Stimulated activated CD8-positive, alpha-beta memory T cell treated with anti-CD3 and anti-CD28 coated beads, Interleukin-7, amount 100 ng/mL, for 4 hours (primary cell): Measurements from ENCODE around the gene SDK2.
"Not testable (repeated sequence)": the region's sequence is repeated elsewhere in the genome, so short reads cannot be mapped to it uniquely, and the experiment has no call there.

ENCODE experiments used
- DNase-seq, 2 donors: peaks; one replicate each; pipeline ENCODE4 v3.0.0-alpha.2; 2020; ENCODE audit warnings: low read depth in 2 of 2

SDK2 gene

DNA sequence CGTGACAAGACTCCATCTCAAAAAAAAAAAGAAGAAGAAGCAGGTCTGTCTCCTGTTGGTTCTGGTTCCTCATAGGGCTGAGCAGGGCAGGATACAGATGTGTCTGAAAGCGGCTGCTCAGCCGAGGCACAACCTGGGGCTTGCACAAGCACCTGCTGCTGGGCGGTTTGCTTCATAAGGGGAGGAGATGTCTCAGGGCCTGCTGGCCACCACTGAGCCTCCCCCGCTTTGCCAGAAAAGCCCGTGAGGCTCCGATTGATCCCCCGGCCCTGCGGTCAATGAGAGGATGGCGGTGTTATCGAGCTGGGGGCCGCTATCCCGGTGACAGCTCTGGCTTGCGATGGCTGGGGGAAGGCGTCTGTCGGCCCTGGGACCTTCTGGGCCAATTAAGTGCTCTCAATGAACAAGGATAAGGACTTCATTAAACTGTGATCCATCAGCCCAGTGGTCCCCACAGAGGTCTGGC lies 162.0 kb downstream of the SDK2 start:
- DNase-seq: no peak

DNA sequence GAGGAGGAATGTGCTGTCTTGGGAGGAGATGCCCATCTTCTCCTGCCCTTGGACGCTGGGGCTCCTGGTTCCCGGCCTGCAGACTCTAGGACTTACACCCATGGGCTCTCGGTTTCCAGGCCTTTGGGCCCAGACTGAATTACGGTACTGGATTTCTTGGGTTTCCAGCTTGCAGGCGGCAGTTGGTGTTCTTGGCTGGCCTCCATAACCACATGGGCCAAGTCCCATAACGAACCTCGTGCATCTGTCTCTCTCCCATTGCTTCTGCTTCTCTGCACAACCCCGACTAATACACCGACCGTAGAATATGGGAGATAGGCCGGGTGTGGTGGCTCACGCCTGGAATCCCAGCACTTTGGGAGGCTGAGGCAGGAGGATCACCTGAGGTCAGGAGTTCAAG lies 162.6 kb downstream of the SDK2 start:
- no peak for DNase-seq

DNA sequence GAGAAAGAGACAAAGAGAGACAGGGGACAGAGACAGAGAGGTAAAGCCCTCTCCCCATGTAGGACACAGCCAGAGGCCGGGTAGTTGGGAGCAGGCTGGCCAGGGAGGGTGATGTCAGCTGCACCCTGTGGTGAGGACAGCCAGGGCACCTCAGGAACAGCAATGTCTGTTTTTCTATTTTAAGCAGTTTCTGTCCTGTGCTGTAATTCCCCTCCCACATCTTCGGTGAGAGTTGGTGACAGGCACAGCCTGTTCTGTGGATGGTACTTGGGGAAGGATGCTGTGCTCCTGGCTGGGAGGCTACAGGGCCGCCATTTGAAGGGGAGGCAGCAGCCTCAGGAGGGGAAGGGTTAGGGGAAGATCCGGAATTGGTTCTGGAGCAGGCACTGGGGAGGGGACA lies 163.5 kb downstream of the SDK2 start:
- no peak for DNase-seq

DNA sequence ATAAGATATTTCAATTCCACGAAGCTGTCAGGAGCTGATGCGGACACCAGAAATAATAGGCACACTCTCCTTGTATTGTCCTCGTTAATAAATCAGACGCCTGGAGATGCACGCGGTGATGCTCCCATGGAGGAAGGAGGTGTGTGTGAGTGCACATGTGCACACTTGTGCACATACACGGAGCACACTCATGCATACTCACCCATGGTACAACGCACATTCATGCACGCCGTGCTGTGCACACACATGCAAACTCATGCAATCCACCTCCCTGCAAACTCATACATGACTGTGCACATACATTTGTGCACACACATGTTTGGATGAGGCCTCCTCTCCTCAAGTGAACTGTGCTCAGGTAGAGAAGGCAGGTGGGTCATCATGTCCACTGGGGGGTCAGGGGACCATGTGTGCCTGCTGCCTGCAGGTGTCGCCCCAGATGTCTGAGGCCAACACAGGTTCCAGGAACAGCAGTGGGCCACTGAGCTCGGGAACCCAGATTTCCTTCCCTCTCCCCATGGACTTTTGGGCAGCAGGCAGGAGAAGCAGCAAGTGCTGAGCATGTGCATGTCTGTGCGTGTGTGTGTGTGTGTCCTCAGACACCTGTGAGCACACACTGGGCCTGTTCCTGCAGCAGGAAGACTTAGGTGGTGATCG lies 165.3 kb downstream of the SDK2 start:
- no peak for DNase-seq

DNA sequence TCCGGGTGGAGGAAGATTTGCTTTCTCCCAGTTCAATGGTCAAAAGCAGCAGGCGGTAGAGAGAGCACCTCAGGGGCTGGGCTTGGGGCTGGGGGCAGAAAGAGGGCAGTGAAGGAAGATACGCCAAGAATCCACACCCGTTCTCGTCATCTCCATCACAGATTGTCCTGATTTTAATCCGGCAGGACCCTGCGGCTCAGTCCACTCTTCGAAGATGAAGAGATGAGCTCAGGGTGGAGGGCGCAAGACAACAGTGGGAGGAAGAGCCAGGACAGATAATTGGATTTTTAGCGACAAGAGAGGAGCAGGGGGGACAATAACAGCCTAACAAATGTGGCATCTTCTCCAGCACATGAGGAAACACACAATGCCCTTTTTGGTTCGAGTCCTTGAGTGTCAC lies 165.9 kb downstream of the SDK2 start:
- DNase-seq: no peak

DNA sequence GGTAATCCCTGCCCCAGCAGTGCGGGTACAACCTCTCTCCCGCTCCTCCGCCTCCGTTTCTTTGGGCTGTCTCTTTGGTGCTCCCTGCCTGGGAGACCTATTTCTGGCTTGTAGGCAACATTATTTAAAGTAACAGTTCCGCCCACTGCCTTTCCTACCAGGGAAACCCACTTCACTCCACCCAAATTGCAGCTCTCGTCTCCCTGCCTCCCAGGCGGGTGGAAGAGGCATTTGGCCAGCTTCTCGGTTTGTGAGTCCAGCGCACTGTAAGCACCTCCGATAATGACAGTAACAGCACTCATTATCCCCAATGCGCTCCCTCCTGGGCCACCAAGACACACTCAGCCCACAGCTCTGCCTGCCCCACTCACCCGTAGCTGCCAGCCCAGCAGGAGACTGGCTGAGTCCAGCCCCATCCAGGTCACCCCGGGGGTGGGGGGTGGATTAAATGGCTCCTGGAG lies 167.3 kb downstream of the SDK2 start:
- no peak for DNase-seq

DNA sequence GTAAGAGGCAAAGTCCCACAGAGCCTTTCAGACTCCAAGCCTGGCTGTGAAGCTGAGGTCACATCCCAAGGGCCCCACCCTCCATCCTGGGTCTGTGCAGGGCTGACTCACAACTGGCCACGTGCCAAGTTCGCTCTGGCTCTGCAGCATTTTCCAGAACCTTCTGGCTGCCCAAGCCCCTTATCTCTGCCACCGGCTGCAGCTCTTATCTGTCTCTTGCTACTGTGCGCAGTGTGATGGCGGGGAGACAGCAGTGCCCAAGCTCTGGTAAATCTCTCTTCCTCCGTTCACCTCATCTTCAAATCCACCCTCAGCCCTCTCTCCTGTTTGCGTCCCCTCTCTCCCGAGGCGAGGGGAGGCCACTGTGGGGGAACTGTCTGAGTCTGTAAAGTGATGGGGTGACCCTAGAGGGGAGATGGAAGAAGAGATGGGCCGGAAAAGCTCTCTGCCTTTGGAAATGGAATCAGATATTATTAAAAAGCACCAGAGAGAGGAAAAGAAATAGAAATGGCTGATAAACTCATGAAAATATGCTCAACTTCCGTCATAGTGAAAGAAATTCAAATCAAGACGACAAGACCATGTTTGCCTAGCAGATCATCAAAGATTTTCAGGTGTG lies 169.8 kb downstream of the SDK2 start:
- DNase-seq: no peak

DNA sequence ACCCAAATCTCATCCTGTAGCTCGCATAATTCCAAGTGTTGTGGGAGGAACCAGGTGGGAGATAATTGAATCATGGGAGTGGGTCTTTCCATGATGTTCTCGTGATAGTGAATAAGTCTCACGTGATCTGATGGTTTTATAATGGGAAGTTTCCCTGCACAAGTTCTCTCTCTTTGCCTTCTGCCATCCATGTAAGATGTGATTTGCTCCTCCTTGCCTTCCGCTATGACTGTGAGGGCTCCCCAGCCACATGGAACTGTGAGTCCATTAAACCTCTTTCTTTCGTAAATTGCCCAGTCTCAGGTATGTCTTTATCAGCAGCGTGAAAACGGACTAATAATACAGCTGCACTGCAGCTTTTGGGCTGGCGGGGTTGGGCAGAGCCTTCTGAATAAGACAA lies 171.5 kb downstream of the SDK2 start:
- not testable (repeated sequence) for DNase-seq

DNA sequence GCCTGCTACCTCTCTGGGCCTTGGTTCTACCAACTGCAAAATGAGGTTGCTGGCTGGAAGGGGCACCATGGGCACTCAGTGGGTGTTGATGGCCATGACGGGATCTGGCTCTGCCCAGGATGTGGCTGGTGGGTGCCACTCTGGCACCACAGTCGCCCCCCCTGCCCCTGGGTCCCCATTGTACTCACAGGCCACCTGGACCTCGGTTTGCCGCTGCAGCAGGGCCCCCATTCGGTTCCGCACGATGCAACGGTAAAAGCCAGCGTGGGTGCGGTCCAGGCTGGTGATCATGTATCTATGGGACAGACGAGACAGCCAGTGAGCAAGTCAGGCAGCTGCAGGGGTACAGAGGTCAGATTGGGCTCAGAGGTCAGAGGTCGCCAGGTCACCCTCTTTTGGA lies 172.3 kb downstream of the SDK2 start:
- no peak for DNase-seq

DNA sequence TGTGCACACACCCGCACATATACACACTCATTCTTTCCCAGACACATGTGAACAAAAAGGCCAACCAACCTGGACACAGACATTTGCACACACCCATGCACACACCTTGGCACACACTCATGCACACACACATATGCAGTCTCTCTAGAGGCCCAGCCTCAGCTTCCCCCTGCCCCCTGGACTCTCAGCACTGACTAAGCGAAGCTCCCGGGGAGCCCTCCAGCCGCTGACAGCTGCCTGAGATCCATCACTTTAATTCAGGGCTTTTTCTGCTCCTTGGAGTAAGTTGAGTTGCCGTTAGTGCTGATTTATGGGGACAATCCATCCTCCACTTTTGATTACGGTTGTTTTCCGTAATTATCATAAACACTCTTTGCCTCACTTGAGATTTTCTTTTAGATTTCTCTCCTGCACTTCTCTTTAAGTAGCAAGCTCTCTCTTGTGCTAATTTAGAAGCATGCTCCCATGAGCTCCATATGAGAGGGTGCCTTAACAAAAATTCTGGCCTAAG lies 173.9 kb downstream of the SDK2 start:
- DNase-seq: no peak

DNA sequence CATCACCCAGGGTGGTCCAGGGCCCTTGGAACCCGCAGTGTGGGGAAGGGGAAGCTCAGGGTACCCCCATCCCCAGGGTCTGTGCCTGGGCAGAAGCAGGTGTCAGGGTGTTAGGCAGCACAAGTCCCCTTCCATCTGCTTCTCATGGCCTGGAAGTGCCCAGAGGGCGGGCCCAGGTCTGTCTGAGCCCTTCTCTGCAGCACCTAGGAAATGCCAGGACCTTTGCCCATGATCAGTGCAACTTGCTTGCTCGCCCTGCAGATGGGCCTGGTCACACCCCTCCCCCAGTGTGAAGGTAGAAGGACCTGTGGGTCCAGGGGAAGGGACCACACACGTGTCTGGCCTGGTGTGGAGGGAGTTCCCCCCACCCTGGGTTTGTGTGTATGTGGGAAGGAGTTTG lies 174.9 kb downstream of the SDK2 start:
- DNase-seq: no peak

DNA sequence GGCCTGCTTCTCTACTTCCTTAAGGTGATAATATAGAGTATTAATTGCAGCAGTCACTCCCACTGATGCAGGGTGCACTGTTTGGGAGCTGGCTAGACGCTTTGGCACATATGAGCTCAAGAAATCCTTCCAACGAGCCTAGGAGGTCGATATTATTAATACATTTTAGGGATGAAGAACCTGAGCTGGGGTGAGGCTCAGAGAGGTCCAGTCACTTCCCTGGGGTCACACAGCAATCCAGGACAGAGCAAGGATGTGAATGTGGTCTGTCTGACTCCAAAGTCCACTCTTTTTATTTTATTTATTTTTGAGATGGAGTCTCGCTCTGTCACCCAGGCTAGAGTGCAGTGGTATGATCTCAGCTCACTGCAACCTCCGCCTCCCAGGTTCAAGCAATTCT lies 176.0 kb downstream of the SDK2 start:
- no peak for DNase-seq

DNA sequence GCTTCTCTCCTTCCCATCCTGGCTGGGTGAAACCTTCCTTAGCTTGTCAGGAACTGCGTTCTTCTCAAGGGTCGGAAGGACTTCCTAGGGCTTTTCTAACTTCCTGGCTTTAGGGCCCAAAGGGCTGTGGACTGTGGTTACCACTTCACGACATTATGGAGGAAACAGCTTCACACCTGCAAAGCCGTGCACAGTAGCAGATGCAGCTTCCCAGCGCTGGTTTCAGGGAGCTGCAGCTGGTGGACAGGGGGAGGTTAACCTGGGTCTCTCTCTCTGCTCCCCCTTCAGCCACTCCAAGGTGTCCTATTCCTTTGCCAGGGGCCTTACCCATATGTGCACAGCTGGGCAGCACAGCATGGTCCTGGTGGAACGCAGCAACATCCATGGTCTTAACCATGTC lies 176.6 kb downstream of the SDK2 start:
- no peak for DNase-seq

DNA sequence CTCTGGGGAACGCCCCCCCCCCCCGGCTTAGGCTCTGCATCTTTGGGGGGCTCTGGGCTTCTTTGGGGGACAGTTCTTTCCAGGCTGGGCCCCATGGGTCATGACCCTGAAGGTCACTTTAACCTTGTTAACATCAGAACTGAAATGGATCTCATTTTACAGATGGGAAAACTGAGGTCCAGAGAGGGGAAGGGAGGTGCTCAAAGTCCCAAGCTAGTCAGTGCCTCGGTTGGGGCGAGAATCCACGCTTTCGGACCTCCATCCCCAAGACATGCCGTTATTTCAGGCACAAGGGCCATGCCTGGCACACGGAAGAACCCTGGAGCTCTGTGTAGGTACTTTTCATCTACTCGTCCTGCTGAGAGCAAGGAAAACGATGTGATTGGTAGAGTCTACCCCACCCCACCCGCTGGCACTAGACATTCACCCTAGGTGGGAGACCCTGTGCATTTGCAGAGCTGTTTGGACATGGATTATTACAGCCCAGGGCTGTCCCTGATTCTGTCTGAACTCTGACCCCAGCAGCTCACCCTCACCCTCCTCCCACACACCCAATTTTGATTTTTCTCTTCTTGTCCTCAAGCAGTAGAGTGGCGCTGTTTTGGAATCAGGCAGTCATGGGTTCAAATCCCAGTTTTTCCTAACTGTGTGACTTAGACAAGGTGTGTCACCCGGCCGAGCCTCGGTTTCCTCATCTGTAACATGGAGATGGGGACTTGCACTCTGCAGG lies 177.4 kb downstream of the SDK2 start:
- no peak for DNase-seq

DNA sequence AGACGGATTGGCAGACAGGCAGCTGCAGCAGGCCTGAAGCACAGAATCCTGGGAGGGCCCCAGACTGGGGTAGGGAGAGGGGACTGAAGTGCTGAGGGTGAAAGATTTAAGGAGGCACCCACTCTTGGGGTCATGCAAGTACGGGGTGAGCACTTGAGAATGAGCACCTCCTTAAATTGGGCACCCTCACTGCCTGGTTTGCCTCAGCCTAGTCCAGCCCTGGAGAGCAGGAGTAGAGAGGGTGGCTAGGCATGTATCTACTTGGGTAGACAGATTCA lies 178.4 kb downstream of the SDK2 start:
- no peak for DNase-seq

DNA sequence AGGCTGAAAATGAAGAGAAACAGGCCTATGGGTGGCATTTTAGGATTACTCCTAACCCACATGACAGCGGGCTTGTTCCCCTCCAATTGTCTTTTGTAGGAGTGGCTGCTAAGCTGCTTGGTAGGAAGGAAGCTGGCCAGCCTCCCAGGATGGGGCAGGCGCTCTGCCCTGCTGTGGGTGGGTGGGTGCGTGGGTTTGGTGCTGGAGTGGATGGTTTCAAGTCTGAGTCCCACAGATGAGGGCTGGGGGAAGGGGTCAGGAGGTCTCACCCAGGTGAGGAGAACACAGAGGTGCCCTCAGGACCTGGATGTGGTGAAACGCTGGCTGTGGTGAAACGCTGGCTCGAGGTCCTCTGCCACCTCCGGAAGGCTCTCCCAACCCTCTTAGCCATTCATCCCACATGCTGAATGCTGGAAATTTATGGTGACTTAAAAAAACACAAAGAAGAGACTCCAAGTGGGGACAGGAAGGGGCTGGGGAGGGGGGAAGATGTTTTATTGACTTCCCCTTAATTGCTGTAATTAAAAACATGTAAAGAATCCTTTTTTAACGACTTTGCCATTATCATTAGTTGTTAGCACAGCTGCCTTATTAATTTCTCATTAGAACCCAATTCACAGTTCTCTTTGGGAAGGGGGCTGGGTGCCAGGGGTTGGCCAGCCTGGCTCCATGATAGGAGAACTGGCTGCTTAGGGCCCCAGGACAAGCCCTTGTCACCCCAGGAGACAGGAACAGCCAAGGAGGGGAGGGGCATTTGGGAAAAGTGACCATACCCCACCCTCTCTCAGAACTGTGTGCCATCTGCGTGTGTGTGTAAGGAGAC lies 178.9 kb downstream of the SDK2 start:
- no peak for DNase-seq

DNA sequence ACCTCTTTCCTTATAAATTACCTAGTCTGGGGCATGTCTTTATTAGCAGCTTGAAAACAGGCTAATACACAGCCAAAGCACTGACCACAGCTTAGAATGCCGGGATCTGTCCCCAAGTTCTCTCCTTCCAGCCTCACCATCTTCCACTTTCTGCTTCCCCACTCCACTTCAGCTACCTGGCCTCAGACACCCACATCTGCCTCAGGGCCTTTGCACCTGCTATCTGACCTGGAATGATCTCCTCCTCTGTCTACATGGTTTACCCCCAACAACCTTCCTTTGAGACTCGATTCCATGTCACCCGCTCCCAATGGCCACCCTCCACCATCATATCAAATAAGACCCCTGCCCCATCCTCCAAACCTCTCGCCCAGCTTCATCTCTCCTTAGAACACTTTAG lies 179.8 kb downstream of the SDK2 start:
- DNase-seq: no peak

DNA sequence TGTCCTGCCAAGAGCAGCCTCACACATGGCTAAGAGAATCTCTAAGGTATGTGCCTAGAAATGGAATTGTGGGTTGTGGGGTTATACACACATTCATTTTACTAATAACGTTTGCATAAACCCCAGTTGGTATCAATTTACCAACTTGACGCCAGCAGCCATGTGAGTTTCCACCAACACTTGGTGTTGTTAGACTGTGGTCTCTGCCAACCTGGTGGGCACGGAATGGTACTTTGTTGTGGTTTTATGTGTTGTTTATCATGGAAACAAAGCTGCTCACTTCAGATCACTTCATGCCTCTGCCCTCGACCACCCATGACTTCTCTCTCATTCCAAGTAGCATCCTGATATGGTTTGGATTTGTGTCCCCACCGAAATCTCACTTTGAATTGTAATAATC lies 180.4 kb downstream of the SDK2 start:
- no peak for DNase-seq

DNA sequence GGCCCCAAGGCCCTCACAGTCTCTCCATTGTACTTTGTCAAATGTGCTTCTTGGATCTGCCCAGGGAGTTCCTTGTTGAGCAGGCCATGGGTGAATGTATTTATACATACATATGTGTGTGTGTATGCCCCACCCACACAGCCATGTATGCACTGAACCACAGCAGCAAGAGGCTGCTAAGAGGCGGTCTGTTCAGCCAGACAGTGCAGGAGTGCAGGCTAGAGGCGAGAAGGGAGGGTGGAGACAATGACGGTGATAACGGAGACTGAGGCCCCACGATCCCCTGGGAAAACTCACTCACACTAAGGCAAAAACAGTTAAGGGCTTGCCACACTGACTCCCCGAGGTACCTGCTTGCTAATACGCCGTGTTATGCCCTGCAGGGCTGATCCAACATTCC lies 181.4 kb downstream of the SDK2 start:
- no peak for DNase-seq

DNA sequence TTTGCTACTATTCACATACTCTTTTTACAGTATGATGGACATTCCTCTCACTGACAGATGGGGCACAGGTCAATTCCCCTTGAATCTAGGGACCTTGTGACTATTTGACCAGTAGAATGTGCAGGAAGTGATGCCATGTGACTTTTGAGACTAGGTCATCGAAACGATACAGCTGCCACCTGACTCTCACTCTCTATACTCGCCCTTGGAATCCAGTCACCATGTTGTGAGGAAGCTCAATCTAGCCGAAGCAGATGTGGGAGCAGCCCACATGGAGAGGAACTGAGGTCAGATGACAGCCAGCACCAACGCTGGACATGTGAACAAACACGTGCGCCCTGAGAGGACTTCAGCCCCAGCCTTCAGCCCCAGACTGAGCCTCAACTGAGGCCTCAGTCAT lies 184.3 kb downstream of the SDK2 start:
- no peak for DNase-seq

DNA sequence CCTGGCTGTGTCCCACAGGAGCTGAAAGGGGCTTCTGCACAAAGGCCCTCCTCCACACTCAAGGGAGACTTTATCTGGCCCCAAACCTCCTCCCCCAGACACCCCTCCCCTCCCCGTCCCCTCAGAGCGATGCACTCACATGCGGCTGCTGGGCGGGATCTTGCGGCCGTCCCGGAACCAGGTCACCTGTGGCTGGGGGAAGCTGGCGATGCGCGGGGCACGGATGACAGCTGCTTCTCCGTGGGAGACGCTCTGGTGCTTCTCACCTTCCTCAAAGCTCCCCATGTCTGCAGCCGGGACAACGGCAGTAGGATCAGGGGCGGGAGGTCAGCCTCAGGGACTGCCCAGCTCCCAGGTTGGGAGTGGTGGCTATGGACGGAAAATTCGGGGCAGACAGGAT lies 188.5 kb downstream of the SDK2 start:
- DNase-seq: no peak

DNA sequence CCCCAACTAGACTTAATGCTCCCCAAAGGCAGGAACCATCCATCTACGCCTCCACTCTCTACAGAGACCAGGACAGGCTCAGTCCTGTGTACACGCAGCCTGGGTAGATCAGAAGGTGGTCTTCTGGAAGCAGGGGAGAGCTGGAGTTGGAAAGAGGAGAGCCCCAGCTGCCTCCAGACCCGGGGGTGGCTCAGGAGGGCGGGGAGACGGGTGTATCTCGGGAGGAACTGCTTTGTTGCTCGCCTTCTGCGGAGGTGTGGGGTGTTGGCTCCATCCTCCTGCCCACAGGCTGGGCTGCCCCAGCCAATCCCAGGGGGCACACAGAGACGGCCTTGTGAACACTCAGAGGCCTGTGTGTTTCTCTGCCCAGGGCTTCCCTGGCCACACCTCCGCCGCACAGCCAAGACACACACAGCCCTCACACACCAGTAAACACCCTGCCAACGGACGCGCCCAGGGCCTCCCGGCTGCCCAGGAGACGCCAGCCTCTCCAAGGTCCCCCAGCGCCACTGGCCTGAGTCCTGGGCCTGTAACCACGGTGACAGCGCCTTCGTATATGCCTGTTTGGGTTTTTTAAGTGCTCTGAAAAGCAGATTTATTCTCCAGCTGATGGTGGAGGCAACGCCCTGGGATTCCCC lies 189.1 kb downstream of the SDK2 start:
- no peak for DNase-seq
